Right ventricle myocardium inferior (tissue), 1 donor: ENCODE measurements around the gene SRPK1. TPM values are rescaled to one million over a fixed set of nuclear protein-coding genes. Genes with fewer than 3 reads are reported as not detected.

Experiments
- ATAC-seq: fragments of 200-7000 bp; cut with Tn5 transposase; one replicate; pipeline ENCODE4 v1.9.1; 2020; ENCODE audit warnings: mild to moderate bottlenecking, moderate library complexity
- DNase-seq: peaks from one replicate; pipeline ENCODE4 v3.0.0; 2021; ENCODE audit errors: missing footprints
- intact Hi-C: fragments of 100-400 bp; cut with DNase I; formaldehyde crosslinking; loops from one replicate; pipeline ENCODE4 v1.11.0; 2022
- total RNA-seq: library from RNA; stranded (reverse); fragmentation: NEBNext Ultra II Directional; extraction: Animal tissue kit (Norgen Biotek cat#: 25700); gene quantifications from one replicate; pipeline ENCODE4 v1.2.1, GENCODE V29; 2021
- donor health status: DM: no; HTN: yes; CAD: no; lungs with severe emphysema.

The SRPK1 gene
- total RNA-seq, 1 donor from 2014 or later, result 18.7 TPM

- intact Hi-C loops, result no loop called here
- ATAC-seq (no peak), DNase-seq (no peak)
Measured at GRCh38 chr6:35906499-35906846, 14.4 kb downstream of the SRPK1 start.

GRCh38 chr6:35905841-35906498 lies 14.9 kb downstream of the SRPK1 start:
- DNase-seq (no peak), ATAC-seq (no peak)
- intact Hi-C loops, result no loop called here

- ATAC-seq, result no peak
- intact Hi-C loops, result no loop called here
- no peak for DNase-seq
Measured at GRCh38 chr6:35905141-35905785, 15.6 kb downstream of the SRPK1 start.

- no peak for ATAC-seq
- no peak for DNase-seq
- intact Hi-C loops, result no loop called here
Measured at GRCh38 chr6:35903679-35904078, 17.2 kb downstream of the SRPK1 start.

- ATAC-seq (no peak), DNase-seq (no peak)
- intact Hi-C loops, result no loop called here
Measured at GRCh38 chr6:35900448-35900847, 20.4 kb downstream of the SRPK1 start.

GRCh38 chr6:35898003-35898402 lies 22.9 kb downstream of the SRPK1 start:
- no peak for ATAC-seq
- no peak for DNase-seq
- intact Hi-C loops, result no loop called here

- no peak for DNase-seq
- intact Hi-C loops, result no loop called here
- ATAC-seq, result no peak
Measured at GRCh38 chr6:35897486-35897885, 23.4 kb downstream of the SRPK1 start.

GRCh38 chr6:35897036-35897435 lies 23.9 kb downstream of the SRPK1 start:
- no peak for ATAC-seq
- DNase-seq, result no peak
- intact Hi-C loops, result no loop called here

- intact Hi-C loops, result no loop called here
- no peak for ATAC-seq
- DNase-seq, result no peak
Measured at GRCh38 chr6:35896228-35896627, 24.7 kb downstream of the SRPK1 start.

- DNase-seq (no peak), ATAC-seq (no peak)
- intact Hi-C loops, result no loop called here
Measured at GRCh38 chr6:35895560-35895959, 25.3 kb downstream of the SRPK1 start.

- intact Hi-C loops, result no loop called here
- DNase-seq, result no peak
- ATAC-seq, result no peak
Measured at GRCh38 chr6:35894776-35895175, 26.1 kb downstream of the SRPK1 start.

GRCh38 chr6:35893246-35893645 lies 27.7 kb downstream of the SRPK1 start:
- intact Hi-C loops, result no loop called here
- ATAC-seq, result no peak
- DNase-seq, result no peak

- ATAC-seq, result no peak
- DNase-seq, result no peak
- intact Hi-C loops, result no loop called here
Measured at GRCh38 chr6:35892482-35892881, 28.4 kb downstream of the SRPK1 start.

GRCh38 chr6:35879151-35879550 lies 41.7 kb downstream of the SRPK1 start:
- intact Hi-C loops, result no loop called here
- ATAC-seq (no peak), DNase-seq (no peak)

GRCh38 chr6:35876902-35877301 lies 44.0 kb downstream of the SRPK1 start:
- DNase-seq, result no peak
- ATAC-seq, result no peak

GRCh38 chr6:35874730-35875129 lies 46.2 kb downstream of the SRPK1 start:
- no peak for ATAC-seq
- intact Hi-C loops, result no loop called here
- no peak for DNase-seq

More at GRCh38 chr6:35876902-35877301, 44.0 kb downstream of the SRPK1 start:
- intact Hi-C loops, result no loop called here

GRCh38 chr6:35859367-35859766 lies 61.5 kb downstream of the SRPK1 start:
- intact Hi-C loops, result no loop called here
- DNase-seq, result no peak
- ATAC-seq, result no peak

- ATAC-seq, result no peak
- intact Hi-C loops, result no loop called here
- no peak for DNase-seq
Measured at GRCh38 chr6:35857853-35858252, 63.0 kb downstream of the SRPK1 start.

GRCh38 chr6:35856250-35856649 lies 64.6 kb downstream of the SRPK1 start:
- DNase-seq, result no peak
- no peak for ATAC-seq
- intact Hi-C loops, result no loop called here

- intact Hi-C loops, result no loop called here
- DNase-seq, result no peak
- no peak for ATAC-seq
Measured at GRCh38 chr6:35852994-35853393, 67.9 kb downstream of the SRPK1 start.

GRCh38 chr6:35850208-35850607 lies 70.7 kb downstream of the SRPK1 start:
- no peak for DNase-seq
- no peak for ATAC-seq
- intact Hi-C loops, result no loop called here
